Caki2 (cell line): ENCODE data around the gene TMEM127. TPM values are rescaled to one million over a fixed set of nuclear protein-coding genes. Genes with fewer than 3 reads are reported as not detected.

Experiments
- total RNA-seq: library from RNA; depleted of rRNA; stranded (reverse); fragments of >200 nt; shearing (Covaris generic); gene quantifications from 2 replicates; pipeline ENCODE4 v1.2.3, GENCODE V29; 2014; ENCODE audit warnings: low replicate concordance; rRNA removed

The TMEM127 gene
- total RNA-seq, 1 experiment from 2014 or later, result 17.4 TPM

Other genes with a start within 250 kb of the TMEM127 start
- gene GPAT2, start 231.1 kb downstream of the TMEM127 start, total RNA-seq, result not detected in 2 replicates
- 0.32 TPM in 1 of 2 replicates, not detected in the other for gene ADRA2B, start 149.4 kb downstream of the TMEM127 start, total RNA-seq
- not detected in 2 replicates for gene ASTL, start 127.5 kb downstream of the TMEM127 start, total RNA-seq
- gene DUSP2, start 120.6 kb downstream of the TMEM127 start, total RNA-seq, result 6.1 and 7.4 TPM in 2 replicates
- gene STARD7, start 57.2 kb downstream of the TMEM127 start, total RNA-seq, result 118 and 156 TPM in 2 replicates
- 119 and 148 TPM in 2 replicates for gene CIAO1, start 228 bp upstream of the TMEM127 start, total RNA-seq
- 73.7 and 74.0 TPM in 2 replicates for gene SNRNP200, start 39.5 kb upstream of the TMEM127 start, total RNA-seq
- gene ITPRIPL1, start 59.3 kb upstream of the TMEM127 start, total RNA-seq, result not detected in 2 replicates
- gene NCAPH, start 69.8 kb upstream of the TMEM127 start, total RNA-seq, result 30.5 and 43.0 TPM in 2 replicates
- gene NEURL3, start 239.4 kb upstream of the TMEM127 start, total RNA-seq, result 11.4 and 29.6 TPM in 2 replicates